ENCODE results near the gene GPR15LG.
"Not testable (repeated sequence)": the region's sequence is repeated elsewhere in the genome, so short reads cannot be mapped to it uniquely, and the experiment has no call there.

GPR15LG gene

DNA sequence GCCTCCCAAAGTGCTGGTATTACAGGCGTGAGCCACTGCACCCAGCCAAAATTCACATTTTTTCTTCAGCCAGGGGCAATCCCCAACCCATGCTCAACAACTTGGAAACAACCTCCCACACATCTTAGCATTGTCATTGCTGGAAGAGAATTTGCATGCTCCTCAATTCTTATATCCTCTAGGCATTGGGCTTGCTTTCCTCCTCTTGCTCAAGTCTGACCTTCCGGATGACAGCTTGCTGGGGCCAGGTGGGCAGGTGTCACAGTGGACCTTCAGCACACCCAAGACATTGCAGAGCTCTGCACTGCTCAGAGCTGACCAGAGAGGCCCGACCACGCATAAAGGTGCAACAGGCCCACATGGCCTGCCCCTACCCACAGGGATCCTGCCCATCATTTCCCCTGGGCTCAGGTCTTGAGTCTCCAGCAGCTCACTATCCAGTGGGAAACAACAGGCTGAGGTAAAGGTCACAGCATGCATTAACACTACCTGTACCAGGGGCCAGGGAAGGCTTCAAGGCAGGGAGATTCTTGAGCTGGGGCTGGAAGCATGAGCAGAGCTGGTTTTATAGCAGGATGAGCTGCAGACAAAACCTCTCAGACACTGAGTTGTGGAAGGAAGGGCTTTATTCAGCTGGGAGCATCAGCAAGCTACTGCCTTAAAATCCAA lies 6.8 kb upstream of the GPR15LG start:
- no peak for FAIRE-seq

DNA sequence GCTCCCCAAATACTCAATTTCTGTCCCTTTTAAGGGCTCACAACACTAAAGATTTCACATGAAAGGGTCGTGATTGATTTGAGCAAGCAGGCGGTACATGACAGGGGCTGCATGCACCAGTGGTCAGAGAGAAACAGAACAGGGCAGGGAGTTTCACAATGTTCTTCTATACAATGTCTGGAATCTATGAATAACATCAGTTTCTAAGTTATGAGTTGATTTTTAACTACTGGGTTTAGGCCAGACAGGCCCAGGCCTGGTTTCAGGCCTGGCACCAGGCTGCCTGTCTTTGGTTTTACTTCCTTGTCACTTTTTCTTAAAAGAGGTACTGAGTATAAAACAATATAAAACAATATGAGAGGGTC lies 6.3 kb upstream of the GPR15LG start:
- FAIRE-seq: not testable (repeated sequence)

DNA sequence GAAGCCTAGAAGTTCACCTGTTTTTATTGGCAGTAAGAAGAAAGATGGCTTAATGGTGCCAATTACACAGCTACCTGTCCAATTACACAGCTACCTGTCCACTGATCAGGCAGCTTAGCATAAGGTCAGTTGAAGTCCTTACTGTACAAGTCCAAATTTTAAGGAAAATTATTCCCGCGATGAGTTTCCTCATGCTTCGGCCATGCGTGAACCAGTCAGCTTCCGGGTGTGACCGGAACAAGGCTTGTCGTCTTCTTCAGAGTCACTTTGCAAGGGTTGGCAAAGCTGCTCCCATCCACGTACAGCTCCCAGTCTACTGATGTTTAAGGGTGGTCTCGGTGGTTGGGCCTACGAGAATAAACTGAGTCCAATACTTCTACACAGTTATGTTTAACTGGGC lies 5.2 kb upstream of the GPR15LG start:
- not testable (repeated sequence) for FAIRE-seq

DNA sequence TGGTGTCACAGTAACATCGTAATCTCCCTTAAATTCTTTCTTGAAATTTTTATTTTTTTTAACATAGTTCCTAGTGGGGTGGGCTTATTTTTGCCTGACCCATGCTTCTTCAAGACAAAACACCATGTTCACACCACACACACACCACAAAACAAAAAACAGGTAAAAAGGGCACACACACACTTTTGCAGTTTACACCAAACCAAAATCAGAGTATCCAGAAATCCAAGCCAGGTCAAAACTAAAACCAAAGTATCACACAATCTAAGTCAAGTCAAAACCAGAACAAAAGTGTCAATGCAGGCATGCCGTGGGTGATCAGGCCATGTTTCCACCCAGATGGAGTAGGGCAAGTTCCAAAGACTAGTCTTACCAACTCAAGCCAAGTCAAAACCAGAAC lies 2.4 kb upstream of the GPR15LG start:
- not testable (repeated sequence) for FAIRE-seq

DNA sequence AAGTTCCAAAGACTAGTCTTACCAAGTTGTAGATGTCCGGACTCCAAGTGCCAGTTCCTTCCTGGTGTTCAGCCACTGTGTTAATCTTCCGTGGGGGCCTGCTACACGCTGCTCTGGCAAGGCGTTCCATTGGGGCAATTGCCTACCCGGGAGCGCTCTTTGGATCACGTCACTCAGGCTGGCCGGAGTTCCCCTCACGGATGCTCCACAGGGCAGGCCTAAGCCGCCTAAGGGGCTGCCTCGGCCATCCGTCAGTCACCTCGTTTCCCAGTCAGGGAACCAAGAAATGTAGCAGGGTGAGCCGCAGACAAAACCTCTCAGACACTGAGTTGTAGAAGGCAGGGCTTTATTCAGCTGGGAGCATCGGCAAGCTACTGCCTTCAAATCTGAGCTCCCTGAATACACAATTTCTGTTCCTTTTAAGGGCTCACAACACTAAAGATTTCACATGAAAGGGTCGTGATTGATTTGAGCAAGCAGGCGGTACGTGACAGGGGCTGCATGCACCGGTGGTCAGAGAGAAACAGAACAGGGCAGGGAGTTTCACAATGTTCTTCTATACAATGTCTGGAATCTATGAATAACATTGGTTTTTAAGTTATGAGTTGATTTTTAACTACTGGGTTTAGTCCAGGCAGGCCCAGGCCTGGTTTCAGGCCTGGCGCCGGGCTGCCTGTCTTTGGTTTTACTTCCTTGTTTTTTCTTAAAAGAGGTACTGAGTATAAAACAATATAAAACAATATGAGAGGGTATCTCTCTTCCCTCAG lies 1.7 kb upstream of the GPR15LG start:
- FAIRE-seq: not testable (repeated sequence)

DNA sequence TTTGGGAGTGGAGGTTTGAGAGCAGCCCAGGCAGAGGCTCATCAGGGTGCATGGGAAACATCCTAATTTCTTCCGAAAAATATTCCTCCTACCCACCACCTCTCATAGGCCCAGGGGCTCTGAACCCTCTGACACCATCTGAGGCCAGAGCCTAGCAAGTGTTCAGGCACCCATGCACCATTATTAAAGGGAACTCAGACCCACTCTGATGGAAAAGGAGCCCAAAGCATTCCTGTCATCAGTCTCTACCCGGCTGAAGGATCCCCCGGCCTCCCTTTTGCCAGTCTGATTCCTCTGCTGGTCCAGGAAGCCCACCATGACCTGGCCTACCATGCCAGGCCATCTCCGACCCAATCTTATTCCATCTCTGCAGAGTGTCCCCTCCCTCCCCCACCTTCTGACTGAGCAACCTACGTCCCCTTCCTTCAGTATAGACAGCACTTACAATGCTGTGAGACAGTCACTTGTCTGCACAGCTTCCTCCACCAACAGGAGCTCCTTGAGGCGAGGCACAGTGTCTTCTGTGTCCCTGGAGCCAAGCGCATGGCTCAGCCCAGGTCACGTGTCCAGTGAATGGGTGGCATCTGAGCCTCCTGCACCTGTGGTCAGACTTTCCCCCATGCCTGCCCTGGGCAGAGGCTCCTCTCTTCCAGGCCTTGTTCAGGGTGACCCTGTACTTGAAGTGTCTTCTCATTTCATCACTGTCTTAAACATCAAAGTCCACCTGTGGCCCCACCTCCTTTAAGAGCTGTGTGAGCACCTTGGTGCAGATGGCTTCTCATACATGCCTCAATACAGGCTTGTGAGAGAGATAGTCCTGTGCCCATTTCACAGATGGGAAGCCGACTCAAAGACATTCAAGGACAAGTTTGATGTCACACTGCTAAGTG lies 889 bp upstream of the GPR15LG start:
- no peak for FAIRE-seq

DNA sequence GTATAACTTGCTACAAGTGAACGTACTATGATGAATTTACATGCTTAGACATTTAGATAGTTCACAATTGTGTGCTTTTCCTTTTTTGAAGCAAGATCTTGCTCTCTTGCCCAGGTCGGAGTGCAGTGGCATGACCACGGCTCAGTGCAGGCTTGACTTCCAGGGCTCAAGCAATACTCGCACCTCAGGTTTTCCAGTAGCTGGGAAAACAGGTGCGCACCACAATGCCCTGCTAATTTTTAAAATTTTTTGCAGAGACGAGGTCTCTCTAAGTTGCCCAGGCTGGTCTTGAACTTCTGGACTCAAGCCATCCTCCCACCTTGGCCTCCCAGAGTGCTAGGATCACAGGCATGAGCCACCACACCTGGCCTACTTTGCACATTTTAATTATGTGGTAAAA lies 1.8 kb downstream of the GPR15LG start:
- no peak for FAIRE-seq

DNA sequence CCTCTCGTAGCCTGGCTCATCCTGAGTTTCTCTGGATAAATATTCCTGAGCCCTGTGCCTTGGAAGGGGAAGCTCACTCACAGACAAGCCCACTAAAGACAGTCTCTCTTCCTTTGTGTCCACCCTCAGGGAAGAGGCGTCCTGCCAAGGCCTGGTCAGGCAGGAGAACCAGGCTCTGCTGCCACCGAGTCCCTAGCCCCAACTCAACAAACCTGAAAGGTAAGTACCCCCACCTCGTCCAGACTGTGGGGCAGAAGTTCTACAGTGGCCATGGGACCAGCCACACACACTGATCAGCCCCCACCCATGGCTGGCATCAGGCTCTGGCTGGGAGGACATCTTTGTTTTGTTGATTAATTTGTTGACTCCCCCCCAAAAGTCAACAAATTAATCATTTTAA lies 2.8 kb downstream of the GPR15LG start:
- FAIRE-seq: no peak

DNA sequence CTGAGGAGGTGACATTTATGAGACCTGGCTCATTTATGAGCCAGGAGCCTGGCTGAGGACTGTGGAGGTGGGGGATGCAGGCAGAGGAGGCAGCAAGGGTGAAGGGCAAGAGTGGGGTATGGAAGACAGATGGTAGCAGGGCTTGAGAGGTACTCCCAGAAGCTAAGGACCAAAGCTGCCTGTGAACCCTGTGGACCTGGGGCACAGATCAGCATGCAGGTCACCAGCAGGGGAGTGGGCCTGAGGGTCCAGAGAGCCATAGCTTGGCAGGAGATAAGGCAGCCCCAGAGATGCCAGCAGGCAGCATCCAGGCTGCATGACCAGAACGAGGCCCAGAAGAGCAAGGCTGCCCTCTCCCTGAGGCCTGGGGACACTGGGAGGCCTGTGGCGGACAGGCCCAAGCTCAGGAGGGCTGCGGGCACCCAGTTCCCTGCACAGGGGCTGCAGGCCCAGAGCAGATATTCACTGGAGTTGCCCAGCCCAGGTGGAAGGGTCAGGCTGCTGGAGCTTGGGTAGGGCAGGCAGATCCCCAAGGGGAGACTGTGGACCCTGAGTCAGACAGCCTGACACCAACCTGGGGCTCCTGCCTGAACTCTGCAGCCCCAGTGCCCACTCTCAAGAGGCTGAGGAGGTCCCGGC lies 3.4 kb downstream of the GPR15LG start:
- FAIRE-seq: no peak

DNA sequence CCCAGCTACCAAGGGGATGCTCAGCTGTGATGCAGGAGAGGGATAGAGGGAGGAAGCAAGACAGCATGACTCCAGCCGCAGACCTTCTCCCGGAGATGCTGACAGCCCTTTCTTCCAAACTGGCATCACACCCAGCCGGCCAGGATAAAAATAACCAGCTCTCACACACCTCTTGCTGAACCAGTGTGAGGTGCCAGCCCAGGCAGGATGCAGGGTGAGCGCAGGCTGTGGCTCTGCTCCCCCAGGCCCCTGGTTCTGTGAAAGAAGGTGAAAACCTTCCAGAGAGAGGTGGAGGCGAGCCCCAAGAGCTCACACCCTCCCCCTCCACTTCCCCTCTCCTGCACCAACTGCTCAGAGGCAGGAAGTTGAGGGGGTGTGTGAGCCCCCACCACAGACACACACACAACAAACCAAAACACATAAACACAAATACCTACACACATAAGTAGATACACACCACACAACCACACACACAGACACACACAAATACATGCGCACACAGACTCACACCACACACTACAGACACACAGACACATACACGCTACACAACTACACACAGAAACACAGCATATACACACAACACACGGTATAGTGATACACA lies 4.0 kb downstream of the GPR15LG start:
- FAIRE-seq: no peak

DNA sequence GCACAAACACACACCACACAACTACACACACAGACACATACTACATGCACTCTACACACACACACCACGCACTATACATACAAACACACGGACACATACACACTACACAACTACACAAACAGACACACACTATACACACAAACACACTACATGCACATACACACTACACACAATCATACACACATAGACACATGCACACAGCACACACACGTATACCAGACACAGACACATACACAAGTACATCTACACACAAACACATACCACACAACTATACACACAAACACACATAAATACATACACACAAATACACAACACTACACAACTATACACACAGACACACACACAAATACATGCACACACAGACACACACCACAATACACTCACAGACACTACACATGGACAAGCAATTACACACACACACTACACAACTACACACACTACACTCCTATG lies 4.6 kb downstream of the GPR15LG start:
- no peak for FAIRE-seq

DNA sequence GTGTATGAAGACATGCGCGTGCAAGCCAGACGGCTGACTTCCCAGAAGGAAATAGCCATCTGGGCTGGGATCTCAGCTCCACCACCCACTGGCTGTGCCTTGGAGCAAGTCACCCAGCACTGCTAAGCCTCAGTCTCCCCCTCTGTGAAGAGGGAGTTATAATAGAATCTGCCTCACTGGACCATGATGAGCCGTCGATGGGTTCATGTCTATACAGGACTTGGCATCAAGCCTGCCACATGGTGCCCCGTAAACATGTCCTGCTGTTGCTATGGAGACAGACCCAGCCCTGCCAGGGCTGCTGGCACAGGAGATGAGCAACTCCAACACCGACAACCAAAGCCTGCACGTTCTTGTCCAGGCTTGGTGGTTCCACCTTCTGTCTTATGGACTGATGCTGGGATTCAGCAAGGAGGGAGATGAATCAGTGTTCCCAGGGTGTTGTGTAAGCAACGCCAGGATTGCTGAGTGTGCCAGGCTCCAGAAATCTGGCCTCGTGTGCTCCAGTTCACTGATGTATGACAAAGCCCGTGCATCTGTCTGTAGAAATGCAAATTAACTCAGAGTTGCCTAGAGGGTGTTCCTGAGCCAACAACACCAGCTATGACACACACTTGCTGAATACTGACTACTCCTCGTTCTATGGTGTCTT lies 5.6 kb downstream of the GPR15LG start:
- no peak for FAIRE-seq

DNA sequence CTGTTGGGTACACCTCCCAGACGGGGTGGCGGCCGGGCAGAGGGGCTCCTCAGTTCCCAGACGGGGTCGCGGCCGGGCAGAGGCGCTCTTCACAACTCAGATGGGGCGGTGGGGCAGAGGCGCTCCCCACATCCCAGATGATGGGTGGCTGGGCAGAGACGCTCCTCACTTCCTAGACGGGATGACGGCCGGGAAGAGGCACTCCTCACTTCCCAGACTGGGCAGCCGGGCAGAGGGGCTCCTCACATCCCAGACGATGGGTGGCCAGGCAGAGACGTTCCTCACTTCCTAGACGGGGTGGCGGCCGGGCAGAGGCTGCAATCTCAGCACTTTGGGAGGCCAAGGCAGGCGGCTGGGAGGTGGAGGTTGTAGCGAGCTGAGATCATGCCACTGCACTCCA lies 6.8 kb downstream of the GPR15LG start:
- FAIRE-seq: not testable (repeated sequence)

DNA sequence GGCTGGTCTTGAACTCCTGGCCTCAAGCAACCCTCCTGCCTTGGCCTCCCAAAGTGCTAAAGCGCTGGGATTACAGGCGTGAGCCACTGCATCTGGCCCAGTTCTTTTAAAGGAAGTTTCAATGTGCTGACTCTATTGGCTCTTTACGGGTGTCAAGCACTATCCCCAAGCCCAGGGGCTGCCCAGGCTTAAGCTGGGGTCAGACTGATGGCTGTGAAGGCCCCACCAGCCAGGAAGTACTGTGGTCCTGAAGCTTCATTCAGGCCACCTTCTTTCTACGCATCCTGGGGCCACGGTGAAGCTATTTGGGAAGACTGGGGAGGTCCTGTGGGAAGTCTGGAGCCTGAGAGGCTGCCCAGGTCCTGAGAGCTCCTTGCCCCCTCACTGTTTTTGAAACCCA lies 8.0 kb downstream of the GPR15LG start:
- no peak for FAIRE-seq

DNA sequence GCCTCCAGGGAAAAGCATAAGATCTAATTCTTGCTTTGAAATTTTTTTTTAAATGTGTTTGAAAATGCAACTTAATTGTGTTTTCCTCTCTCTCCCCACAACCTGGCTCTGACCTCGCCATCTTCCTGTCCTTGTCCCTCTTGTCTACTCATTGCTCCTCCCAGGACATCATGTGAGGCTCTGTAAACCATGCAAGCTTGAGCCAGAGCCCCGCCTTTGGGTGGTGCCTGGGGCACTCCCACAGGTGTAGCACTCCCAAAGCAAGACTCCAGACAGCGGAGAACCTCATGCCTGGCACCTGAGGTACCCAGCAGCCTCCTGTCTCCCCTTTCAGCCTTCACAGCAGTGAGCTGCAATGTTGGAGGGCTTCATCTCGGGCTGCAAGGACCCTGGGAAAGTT lies 10.9 kb downstream of the GPR15LG start:
- no peak for FAIRE-seq

DNA sequence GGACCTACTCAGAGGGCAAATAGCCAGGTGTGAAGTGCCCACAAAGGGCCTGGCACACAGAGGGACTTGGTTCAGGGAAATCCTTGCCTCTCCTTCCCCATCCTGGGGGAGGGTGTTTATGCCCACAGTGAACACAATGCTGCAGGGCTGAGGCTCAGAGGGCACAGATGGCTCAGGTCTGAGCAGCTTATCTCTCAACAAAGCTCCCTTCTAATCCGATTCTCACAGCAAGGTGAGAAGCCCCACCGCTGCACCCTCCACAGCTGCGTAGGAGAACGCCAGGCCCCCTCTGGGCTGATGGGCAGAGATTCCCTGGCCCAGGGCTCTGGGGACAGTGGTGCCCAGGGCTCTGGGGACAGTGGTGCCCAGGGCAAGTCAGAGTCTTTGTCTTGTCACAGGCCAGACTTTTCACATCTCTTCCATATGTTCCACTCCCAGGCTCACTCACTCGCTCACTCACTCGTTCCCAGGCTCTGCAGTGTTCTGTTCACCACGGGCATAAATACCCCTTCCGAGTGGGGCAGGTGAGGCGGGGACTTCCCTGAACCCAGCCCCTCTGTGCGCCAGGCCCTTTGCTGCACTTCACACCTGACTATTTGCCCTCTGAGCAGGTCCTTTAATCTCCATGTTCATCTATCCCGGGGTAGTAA lies 12.1 kb downstream of the GPR15LG start:
- no peak for FAIRE-seq

DNA sequence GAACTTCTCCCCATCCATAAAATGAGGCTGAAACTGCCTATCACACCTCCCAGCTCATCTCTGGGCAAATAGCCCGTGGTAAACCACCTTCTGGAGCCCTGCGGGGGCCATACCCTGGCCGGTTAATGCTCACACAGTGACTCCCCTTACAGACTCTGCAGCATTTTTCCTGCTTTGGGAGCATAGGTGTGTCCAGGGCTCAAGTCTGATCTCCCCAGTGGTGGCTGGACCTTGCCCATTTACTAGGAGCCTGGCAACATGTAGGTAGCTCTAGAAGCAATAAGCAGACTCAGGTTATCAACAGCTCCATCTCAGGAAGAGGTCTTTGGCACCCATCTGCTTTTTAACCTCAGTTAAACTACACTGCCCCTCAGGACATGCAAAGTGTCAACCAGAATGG lies 15.2 kb downstream of the GPR15LG start:
- FAIRE-seq: no peak

DNA sequence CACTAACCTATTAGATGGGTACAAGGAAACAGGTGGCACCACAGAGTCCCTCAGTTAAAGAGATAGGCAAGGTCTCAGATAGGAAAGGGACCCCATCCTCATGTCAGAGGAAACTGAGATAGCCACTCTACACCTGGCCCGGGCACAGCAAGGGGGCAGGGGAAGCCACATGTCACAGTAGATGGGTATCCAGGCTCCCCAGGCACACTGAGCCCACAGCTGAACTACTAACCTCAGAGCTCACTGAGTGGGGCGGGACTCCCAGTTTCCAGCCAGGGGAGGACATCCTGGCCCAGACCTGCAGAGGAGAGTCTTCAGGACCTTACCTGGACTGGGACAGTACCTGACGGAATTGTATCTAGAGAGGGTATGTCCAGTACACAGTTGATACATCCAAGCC lies 17.0 kb downstream of the GPR15LG start:
- FAIRE-seq: no peak

DNA sequence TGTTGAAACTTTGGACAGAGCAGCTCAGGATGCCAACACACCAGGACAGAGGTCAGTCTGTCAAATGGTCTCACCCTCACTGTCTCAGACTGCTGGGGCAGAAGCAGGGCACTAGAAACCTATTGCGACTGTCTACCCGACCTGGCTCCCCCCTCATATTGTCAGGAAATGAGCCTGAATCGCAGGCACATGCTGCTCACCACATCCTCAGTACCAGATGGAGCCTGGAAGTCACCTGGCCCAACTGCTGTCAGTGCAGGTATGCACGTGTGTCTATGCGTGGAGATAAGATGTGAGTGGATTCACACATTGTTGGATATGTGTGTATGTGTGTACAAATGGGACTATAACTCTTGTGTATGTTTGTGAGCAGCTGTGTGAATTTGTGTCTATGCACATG lies 17.5 kb downstream of the GPR15LG start:
- FAIRE-seq: no peak

DNA sequence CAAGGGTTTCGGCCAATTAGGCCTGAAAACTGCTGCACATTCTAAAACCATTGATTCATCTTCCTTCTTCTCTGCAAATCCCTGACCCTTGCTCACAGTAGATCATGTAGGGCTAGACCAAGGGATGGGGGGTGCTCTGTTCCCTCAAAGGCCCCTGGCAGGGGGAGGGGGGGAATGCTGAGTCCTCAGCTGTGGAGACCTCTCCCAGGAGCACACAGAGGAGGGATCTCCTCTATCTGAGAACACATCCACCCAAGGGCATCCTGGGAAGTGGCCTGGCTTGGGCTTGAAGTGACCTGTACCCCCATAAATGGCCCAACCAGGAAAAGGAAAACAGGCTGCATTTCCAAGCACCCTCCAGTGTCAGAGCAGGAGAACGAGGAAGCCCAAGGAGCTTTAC lies 19.7 kb downstream of the GPR15LG start:
- no peak for FAIRE-seq

DNA sequence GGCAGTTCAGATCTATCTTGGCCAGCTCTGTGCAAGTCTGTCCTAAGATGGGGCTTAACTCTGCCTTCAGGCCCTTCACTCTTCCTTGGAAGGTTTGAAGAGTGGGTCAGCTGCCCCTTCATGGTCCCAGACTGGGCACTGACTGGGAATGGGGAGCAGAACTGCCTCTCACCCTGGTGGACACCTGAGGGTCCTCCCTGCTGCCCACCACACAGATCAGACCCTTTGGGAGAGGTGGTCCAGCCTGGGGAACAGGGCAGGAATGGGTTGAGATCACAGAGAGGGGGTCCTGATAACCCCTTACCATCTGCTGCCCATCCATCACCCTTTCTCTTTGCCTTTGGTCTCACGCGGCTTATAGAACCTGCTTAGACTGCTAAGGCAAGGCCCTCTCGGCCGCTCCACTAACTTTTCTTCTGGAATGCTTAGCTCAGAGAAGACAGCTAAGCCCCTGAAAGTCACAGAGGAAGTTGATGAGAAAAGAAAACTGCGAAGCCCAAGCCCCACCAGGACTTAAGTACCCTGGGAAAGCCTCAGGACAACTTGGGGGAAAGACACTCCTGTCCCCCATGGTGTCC lies 20.3 kb downstream of the GPR15LG start:
- no peak for FAIRE-seq

All from islet of Langerhans (tissue), 1 donor.